GM18909 (cell line): Measurements from ENCODE around the gene HOXA1.

Experiments used
- ATAC-seq: cut with Tn5 transposase; IDR thresholded peaks from one replicate; pipeline ENCODE4 v1.9.1; 2021; ENCODE audit warnings: mild to moderate bottlenecking; ENCODE audit not compliant: unreplicated experiment, poor library complexity

HOXA1 gene

GRCh38 chr7:27107391-27108381, 11.9 kb upstream of the HOXA1 start:
- ATAC-seq, result no peak

GRCh38 chr7:27106901-27107240, 11.1 kb upstream of the HOXA1 start:
- ATAC-seq, result no peak

DNA sequence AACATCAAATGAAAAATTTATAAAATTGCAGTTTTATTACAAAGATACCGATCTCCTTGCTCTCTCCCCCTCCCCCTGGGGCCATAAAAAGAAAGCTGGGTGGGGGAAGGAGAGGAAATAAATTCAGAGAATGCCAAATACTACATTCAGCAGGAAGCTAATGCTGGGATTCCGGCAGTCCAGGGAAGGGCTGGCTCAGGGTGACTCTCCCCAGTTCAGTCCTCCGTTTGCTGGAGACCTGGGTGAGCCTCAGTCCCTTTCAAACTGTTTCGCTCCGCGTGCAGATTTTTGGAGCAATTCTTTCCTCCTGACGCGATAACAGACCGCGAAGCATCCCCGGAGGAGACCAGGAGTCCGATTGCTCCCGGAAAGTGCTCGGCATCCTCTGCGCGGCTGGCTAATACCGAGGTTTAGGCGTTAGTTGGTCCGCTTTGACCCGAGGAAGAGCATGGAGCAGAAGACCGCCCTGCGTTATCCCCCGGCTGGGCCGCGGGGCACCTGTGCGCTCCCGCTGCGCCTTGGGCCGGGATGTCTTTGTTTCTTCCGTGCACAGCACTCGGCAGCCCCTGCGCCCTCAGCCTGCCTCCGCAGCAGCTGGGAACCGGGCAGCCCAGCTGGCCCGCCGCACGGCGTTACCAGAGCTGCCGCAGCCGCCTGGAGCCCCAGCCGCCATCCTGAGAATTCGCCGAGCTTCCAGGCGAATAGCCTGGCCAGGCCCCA, 10.5 kb upstream of the HOXA1 start:
- no peak for ATAC-seq

GRCh38 chr7:27105301-27106031, 9.7 kb upstream of the HOXA1 start:
- no peak for ATAC-seq

DNA sequence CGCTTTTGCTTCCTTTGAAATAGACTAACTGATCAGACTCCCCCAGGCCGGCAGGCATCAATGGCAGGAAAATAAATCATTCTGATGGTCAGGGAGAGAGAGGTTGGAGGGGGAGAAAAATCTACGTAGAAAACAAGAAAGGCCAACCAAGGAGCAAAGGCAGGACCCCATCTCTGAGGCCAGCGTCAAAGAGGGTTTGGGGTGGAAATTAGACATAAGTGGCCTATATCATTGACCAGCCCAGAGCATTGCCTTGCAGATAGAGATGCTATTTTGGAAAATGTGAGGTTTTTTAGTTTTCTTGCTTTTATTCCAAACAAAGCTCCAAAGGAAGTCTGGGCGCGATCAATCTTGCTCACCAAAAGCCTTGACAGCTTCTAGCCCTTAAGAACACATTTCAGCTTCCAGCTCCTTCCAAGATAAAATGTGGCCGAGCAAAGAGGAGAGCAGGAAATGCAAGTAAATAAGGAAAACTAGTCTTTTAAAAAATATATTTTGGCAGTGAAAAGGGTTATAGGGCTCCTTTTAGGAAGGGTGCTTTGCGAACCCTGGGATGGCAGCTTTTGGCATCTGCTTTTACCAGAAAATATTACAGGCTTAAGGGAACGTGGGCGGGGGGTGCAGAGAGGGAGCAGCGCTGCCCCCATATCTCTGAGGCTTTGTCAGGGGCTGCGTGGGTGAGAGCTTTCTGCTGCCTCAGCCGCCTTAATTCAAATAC, 8.7 kb upstream of the HOXA1 start:
- ATAC-seq, result no peak

DNA sequence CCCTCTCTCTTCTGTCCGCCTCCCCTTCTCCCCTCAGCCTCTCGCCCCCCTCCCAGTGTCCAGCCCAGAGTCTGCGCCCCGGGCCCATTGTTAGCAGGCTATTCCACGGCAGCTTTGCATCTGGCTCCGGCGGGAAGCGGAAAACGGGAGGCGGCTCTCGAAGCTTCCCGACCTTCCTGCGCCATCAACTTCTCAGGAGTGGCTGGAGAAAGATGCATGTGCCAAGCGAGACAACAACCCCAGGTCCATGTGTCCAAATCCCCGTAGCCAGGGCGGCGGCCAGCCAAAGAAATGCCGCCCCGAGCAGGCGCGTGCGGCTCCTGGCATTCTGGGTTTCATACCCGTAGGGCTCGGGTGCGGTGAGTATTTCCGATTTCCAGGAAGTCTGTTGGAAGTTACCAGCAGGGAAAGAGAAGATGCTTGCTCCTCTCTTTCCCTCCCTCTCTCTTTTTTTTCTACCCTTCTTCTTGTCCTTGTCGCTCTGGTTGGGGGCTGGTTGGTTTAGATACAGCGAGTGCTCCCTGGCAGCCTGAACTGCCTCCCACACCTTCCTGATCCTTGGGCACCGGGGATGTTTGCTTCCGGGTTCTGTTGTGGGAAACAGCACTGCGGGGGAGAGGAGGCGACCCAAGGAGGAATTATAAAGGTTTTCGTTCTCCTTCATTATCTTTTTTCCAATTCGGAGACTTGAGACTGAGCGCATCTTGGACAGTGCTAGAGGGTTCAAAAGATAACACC, 7.9 kb upstream of the HOXA1 start:
- ATAC-seq, result no peak

- ATAC-seq, result no peak
These were observed 7.0 kb upstream of the HOXA1 start, which contains the start of gene HOXA2 for GRCh38 chr7:27102581-27103442. TSS of gene HOXA2 (minus strand) at chr7:27102683. CDS start at chr7:27102500, 183 bp downstream.

DNA sequence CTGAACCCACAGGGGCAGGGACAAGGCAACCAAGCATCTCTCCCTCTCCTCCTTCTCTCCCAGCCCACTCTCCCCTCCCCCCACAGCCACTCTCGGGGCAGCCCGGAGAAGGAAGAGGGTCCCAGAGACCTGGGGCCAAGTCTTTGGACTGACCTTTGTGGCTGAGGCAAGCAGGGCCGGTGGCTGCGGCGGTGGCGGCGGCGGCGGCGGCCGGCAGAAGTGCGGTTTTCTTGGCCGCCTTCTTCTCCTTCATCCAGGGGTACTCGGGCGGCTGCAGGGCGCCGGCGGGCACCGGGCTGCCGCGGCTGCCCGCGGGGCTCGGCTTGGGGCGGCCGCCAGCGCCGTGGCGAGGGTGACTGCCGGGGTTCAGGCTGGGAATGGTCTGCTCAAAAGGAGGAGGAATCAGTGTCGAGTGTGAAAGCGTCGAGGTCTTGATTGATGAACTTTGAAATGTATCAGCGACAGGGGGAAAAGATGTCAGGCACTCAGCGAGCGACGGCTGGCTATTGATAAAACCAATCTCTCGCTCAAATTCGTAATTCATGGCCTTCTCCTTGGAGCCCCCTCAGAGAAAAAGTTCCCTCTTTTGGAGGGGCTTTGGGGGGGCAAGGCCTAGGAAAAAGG, 6.3 kb upstream of the HOXA1 start:
- no peak for ATAC-seq

DNA sequence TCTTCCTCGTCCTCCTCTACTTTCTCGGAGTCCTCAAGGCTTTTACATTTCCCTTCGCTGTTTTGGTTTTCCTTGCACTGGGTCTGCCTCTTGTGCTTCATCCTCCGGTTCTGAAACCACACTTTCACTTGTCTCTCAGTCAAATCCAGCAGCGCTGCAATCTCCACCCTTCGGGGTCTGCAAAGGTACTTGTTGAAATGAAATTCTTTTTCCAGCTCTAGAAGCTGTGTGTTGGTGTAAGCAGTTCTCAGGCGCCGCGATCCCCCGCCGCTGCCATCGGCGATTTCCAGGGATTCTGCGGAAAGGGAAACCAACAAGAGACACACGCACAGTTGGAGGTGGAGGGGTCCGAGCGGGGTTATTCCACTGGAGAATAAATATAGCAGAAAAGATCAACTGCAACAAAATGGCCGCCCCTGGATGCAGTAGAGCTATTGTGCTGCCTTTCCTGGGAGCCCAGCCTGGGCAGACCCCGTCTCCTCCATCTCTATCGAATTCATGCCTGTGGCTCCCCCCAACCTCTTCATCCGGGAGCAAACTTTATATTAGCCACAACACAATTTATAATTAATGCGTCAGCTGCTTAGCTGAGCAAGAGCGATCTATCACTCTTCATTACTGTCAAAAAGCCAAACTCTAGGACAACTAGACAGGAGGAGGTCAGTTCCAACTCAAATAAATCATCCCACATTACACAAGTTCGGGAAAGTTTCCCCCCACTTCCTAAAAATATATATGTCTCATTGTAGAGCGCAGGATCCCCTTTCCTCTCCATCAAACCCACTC, 5.6 kb upstream of the HOXA1 start:
- no peak for ATAC-seq

DNA sequence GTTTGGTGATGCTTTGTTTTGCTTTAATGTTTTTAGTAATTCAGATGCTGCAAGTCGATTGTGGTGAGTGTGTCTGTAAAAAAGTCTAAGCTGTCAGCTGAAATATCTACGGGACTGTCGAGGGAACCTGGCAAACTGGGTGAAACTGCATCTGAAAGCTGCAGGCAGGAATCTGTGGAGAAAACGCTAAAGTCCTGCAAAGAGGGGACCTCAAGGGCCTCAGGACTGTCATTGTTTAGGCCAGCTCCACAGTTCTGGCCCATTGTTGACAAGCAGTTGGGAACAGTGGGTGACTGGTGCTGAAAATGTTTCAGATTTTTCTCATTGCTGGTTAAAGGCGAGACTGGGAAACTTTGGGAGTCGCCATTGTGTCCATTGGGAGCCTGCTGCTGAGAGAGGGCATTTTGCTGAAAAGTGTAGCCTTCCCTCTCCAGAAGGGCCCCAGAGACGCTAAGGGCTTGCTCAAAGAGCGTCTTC, 4.9 kb upstream of the HOXA1 start:
- no peak for ATAC-seq

- no peak for ATAC-seq
These were observed 3.9 kb upstream of the HOXA1 start for GRCh38 chr7:27099453-27100370.

GRCh38 chr7:27098578-27099451, 3.0 kb upstream of the HOXA1 start:
- ATAC-seq, result no peak

- no peak for ATAC-seq
These were observed 2.1 kb upstream of the HOXA1 start for GRCh38 chr7:27097686-27098577.

GRCh38 chr7:27096768-27097514, 1.1 kb upstream of the HOXA1 start:
- ATAC-seq, result no peak
